HG03095 (cell line): ENCODE results near the gene RHBG.

Experiments used
- ATAC-seq: cut with Tn5 transposase; IDR thresholded peaks from one replicate; pipeline ENCODE4 v1.9.1; 2021; ENCODE audit warnings: moderate library complexity; ENCODE audit not compliant: unreplicated experiment

RHBG gene

DNA sequence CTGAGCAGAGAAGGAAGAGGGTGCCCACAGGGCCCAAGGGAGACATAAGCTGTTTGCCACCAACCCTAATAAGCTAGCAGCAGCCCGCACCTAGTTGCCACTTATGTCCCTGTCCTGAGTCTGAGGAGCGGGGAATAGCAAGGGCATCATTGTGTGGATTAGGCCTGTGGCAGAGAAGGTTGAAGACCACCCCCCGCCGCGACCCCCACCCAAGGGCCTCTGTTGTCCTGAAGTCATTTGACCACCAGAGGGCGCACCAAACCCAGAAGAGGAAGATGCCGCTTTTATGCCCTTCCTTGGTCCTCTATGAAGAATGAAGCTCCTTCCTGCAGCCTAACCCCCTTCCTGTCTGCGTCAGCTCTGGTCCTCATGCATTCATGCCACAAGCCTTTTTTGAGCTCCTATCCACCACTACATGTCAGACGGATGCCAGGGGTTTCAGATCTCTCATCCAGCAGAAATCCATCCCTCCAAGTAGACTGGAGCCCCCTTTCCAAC lies 16.6 kb downstream of the RHBG start:
- ATAC-seq = no peak

DNA sequence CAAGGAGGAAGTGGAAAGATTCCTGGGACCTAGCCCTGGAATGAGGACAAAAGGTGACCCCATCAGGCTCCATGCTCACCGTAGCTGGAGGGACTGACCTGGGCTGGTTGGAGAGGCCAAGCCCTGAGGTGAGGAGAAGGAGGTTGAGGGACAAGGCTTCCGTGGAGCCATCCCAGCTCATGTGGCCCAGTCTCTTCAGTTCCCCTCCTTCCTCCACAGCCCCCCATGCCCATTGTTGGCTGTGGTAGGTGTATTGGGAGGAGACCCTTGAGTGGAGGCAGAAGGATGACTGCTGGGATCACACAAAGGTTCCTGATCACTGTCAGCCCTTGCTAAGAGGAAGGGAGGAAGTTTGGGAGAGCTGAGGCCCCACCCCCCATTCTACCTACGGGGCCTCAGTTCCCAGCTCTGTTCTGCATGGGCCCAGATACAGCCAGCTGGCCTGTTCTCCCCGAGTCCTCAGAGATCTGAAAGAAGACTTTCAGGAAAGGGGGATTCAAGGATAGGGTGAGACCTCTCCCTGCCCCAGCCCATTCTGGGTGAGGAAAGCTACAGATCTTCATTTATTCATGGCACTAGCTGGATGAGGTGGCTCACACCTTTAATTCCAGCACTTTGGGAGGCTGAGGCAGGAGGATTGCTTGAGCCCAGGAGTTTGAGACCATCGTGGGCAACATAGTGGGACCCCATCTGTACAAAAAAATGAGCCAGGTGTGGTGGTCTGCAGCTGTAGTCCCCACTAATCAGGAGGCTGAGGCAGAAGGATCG lies 17.3 kb downstream of the RHBG start:
- ATAC-seq = no peak

GRCh38 chr1:156386949-156387869 lies 18.2 kb downstream of the RHBG start:
- no peak for ATAC-seq

DNA sequence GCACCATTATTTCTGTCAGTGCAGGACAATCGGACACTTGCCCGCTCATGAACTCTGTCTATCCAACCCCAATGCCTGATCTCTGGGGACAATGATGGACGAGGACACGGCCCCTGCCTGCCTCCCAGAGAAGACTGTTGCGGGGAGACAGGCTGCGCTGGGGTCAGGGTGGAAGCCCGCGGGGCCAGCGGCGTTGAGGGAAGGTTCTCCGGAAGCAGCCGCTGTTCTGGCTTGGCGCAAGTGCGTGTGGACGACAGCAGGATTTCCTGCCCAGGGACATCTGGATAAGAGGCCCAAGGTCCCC lies 18.8 kb downstream of the RHBG start:
- ATAC-seq = no peak

GRCh38 chr1:156388174-156389137 lies 19.4 kb downstream of the RHBG start:
- ATAC-seq = no peak

DNA sequence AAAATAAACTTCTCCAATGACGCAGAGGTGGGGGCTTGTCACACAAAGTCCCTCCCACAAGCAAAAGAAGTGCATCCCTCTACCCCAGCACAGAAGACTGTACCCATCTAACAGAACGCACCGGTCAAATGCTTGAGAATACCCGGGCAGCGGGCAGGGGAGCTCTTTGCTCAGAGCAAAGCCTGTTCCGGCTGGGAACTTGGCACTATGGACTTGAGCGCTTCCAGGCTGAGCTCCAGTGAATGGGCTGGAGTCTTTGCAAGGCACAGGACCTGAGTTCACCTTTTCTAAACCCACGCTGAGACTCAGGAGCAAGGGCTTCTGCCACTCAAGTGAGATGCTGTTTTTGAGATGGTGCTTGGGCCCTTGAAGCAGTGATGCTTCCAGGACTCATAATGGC lies 20.3 kb downstream of the RHBG start:
- no peak for ATAC-seq

GRCh38 chr1:156390469-156391365 lies 21.7 kb downstream of the RHBG start:
- no peak for ATAC-seq

DNA sequence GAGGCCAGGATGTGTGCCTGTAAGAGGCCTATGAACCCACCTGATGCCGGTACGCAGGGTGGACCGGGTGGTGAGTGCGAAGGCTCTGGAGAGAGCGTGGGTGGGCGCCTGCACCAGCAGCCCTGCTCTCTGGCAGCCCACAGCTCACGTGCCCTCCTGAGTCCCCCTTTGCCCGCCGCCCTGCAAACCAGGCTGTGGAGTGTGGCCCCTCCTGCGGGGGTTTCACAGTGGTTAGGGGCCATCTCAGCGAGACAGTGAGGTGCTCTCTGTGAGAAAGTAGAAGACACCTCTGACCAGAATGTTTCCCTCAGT lies 22.3 kb downstream of the RHBG start:
- no peak for ATAC-seq

DNA sequence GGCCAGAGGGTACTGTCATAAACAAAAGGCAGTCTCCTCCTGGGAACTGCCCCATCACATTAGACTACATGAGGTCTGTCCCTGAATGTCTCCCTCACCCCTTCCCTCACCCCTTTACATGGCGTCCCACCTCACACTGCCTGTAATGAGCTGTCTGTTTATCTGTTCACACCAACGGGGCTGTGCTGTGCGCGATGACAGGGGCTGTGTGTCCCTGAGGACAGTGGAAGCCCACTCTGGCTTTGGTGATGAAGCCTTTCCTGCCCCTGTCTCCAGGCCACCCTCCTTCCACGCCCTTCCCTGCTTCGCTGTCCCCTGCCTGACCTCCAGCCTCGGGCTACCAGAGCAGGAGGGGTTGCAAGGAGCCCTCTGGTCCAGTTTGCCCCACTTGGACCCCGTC lies 22.7 kb downstream of the RHBG start:
- no peak for ATAC-seq

DNA sequence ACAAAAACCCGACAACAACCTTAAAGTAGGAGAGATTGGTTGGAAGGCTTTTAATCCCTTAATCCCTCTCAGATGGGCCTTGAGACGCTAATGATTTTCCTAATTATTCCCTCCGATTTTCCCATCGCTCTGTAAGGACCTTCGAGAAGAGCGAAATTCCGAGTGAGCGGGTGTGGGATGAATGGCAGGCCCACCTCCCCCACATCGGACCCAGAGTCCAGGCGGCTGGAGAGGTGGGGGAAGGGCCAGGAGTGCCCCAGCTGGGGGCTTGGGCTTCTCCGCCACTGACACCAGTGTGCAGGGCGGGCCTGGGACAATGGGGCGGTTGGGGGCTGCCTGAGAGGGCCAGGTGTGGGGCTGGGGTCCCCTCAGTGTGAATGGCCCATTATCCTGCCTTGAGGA lies 23.4 kb downstream of the RHBG start:
- no peak for ATAC-seq

DNA sequence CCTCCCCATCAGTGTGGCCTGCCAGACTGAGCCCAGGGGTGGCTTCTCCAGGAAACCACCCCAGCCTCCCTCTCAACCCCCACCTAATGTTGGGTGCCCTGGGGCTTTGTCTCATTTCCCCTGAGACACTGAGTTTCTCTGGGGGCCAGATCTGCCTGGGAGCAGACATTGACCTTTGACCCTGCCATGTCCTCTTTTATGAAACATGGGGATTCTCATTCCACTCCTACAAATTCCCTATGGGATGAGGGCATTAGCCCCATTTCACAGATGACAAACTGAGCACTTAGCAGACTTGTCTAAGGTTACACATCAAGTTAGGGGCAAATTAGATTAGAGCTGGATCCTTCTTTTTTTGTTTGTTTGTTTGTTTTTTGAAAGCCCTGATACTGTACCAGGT lies 24.1 kb downstream of the RHBG start:
- no peak for ATAC-seq

GRCh38 chr1:156394082-156394481 lies 25.1 kb downstream of the RHBG start:
- ATAC-seq = no peak

GRCh38 chr1:156394835-156395461 lies 25.9 kb downstream of the RHBG start:
- ATAC-seq = no peak

DNA sequence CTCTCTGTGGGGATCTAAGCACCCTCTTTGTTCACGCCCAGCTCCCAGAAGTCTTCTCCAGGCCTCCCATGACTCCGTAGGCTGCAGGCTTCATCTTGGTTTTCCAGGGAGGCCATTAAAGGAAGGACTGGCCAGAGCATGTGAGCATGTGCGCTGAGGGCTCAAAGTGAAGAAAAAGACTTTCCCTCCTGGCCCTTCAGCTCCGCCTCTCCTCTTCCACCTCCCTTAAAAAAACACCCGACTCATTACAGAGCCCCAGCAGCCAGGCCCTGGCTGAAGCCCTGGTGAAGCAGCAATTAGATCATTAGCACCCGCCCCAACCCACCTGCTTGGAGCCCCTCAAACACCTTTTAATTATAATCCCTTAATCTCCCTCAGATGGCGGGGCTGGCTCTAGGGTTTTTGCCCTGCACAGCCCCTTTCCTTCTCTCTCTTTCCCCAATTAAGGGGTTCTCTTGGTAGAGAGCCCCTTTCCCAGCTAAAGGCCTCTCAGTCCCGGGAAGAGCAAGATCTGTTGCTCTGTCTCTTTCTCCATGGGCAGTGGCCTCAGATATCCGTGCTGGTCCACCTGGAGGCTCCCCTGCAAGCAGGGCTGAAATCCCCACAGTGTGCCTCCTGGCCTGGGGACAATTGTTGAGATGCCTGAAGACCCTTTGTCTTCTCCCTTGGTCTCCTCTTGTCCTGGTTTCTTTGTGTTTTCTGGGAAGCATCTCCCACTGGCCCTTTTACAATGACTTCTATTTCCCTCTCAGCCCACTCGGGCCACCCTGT lies 30.5 kb downstream of the RHBG start:
- ATAC-seq = no peak

DNA sequence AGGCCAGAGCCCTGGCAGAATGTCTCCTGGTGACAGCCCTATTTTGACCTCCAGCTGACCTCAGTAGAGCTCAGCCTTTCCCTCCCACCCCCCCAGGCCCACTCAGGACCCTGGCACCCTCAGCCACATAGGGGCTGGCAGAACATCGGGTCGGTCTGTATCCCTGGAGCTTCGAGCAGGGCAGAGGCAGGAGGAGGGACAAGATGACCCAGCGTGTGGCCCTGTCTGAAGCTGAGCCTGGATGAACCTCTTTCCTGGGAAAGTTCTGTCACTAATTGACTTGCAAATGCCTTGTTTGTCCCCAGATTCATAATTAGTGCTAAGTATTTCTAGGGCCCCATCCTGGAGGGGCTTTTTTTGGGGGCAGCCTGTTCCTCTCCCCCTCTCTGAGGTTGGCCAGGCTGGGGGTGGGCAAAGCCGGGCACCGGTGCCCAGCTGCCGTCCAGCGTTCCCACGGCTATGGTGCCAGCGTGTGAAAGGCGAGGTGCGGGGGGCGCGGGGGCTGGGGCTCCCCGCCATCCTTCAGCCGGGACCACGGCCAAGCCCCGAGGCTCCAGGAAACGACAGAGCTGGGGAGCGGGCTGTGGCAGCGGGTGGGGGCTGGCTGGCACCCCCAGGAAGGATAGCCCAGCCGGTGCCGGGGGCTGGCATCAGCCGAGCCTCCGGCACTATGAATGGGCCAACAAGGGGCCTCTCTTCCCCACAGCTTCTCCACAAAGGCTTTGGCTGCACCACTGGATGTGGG lies 31.4 kb downstream of the RHBG start:
- ATAC-seq = no peak

DNA sequence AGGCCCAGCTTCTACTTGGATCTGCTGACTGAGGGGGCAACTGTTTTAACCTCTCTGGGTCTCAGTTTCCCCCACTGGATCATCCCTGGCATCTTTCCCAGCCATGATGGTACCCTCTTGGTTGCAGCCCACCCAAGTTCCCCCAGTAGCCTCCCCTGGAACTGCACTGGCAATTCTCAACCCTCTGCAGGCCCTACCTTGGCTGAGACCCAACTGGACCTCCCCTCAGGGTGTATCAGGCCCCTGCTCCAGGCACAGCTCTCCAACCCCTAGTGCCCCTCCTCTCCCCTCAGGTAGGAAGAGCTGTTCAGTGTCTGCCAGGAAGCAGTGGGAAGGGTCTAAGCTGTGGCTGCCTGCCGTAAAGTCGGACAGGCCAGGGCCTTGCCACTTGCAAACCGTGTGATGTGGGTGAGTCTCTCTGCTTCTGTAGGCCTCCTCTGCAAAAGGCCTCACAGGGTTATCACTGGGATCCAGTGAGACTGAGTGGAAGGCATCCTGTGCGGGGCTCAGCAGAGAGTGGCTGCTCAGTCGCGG lies 32.1 kb downstream of the RHBG start:
- no peak for ATAC-seq

DNA sequence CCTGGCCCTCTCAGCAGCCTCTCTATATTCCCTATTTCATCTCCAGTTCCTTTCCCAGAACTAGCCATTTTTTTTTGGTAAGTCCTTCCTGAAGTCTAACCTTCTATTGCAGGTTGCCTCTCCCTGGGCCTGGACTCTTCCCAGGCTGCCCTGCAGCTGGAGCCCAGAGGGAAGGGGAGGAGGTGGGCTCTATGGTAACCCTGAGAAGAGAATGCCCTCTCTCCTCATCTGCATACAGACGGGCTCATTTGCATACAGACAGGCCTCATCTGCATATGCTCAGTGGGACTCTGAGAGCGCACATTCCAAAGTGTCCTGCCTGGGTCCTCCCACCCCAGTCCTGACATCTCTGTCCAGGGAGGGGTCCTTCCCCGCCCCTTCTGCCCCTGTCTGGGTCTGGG lies 32.7 kb downstream of the RHBG start:
- no peak for ATAC-seq
